SH-SY5Y (cell line): ENCODE measurements around the gene TSC1.

Experiments
- GATA2 ChIP-seq: IDR thresholded peaks from 2 replicates; pipeline ENCODE4 v1.6.1; 2011; ENCODE audit warnings: mild to moderate bottlenecking, low read depth, low read length
- GATA3 ChIP-seq: IDR thresholded peaks from 2 replicates; pipeline ENCODE4 v1.6.1; 2011; ENCODE audit warnings: low read depth, mild to moderate bottlenecking, low read length, moderate library complexity

TSC1 gene

DNA sequence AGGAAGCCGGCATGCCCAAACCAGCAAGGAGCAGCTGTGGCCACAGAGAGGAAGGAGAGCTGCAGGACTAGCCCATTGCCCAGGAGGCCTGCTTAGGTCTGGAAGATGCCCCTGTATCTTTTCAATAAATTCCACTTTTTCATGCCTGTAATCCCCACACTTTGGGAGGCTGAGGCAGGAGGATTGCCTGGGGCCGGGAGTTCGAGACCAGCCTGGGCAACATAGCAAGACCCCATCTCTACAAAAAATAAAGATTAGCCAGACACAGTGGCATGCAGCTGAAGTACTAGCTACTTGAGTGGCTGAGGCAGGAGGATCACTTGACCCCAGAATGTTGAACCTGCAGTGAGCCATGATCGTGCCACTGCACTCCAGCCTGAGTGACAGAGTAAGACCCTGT is 5.3 kb upstream of the TSC1 start:
- no peak for TF ChIP-seq GATA2

- TF ChIP-seq GATA2 (no peak), GATA3 (no peak)
These were observed 4.2 kb upstream of the TSC1 start for GRCh38 chr9:132948482-132949050.

GRCh38 chr9:132947756-132948155 is 3.3 kb upstream of the TSC1 start:
- TF ChIP-seq GATA3 = no peak
- TF ChIP-seq GATA2 = no peak

DNA sequence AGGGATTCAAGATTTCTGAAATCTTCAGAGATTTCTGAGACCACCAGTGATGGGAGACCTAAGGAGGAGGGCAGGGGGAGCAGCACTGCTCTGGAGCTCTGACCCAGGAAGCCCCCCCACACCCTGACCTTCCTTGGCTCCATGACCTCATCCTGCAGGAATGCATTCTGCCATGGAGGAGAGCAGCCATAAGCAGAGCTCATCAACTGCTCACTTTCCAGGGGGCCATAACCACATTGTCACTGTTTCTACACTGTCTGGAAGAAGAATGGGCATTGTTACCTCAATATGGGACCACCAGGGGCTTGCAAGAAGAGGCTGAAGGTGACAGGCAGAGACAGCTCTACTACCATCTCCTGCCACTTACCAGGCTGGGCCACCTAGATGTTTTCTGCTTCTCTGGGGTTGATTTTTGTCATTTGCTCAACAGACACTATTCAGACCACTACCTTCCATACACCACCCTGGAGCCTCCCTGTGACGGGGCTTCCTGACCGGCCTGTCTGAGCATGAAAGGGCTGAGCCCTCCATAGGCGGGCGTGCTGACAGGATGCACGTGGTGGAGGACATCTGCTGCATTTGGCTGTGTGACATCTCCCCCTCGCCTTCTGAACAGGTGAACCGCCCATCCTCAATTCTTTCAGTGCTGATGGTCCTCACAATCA is 2.3 kb upstream of the TSC1 start:
- no peak for TF ChIP-seq GATA3
- no peak for TF ChIP-seq GATA2

DNA sequence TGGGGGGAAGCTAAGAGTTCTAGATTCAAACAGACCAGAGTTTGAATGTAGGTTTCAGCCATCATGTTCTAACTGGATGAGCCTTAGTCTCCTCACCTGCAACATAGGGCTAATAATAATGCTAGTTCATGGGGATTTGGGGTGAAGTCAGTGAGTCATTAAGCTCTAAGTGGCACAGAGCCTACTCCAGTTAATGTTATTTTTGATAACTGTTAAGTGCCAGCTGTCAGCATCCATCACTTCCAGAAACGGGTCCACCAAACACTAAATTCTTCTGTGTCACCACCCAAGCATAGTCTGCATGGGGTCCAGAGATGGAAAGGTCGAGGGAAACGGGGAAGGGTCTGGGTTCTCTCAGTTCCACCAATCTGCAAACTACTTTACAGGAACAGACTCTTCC is 1.8 kb upstream of the TSC1 start:
- no peak for TF ChIP-seq GATA3
- TF ChIP-seq GATA2 = no peak

- TF ChIP-seq GATA3 = no peak
- TF ChIP-seq GATA2 = no peak
These were observed 1.0 kb upstream of the TSC1 start for GRCh38 chr9:132945186-132946130.

DNA sequence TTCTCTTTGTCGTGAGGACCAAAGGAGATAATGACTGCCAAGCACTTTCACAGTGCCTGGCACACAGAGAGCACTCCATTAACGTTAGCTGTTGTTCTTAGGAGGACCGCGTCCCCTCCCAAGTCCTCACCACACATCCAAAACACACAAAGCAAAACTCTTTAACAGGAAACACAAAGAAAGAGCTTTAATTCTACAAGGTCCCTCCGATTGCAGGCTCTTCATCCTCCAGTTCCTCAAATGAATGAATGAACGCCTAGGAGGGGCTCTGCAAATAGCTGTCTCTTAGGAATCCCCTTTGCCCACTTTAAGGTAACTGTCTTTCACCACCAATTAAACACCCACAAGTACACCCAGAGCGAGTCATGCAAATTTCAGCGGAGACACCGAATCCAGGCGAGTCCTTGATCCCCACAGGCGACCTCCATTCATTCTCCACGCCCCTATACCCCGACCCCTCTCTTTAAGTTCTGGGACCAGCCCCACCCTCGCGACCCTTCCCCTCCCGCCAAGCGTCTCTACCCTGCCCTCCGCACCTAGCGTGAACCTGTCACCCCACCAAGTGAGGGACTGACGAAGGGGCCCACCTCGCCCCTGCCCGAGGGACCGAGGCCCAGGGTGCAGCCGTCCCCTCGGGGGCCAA is 644 bp downstream of the TSC1 start:
- TF ChIP-seq GATA3 = no peak
- TF ChIP-seq GATA2 = no peak

GRCh38 chr9:132942541-132943182 is 1.8 kb downstream of the TSC1 start:
- TF ChIP-seq GATA3 = no peak
- TF ChIP-seq GATA2 = no peak

DNA sequence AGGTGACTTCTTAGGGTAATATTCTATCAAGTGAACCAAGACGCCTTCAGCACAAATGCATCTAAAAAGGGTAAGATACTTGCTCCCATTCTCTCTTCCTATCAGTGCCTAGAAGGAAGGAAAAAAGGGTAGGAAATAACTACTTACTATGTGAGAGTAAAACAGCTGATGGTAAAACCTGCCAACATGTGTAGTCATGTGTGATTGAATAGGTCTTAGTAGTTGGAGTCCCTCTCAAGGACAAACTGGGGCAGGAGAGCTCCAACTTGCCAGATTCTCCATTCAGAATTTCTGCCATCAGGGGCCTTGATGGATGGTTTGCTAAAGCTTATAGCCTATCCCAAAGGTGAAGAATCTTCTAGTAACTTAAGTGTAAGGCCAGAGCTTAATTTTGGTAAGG is 5.2 kb downstream of the TSC1 start:
- TF ChIP-seq GATA2 (no peak), GATA3 (no peak)

- no peak for TF ChIP-seq GATA2
- no peak for TF ChIP-seq GATA3
These were observed 6.9 kb downstream of the TSC1 start for GRCh38 chr9:132937463-132937901.

GRCh38 chr9:132935026-132935425 is 9.4 kb downstream of the TSC1 start:
- TF ChIP-seq GATA2 = no peak
- no peak for TF ChIP-seq GATA3

GRCh38 chr9:132931178-132931735 is 13.2 kb downstream of the TSC1 start:
- no peak for TF ChIP-seq GATA3
- TF ChIP-seq GATA2 = no peak

DNA sequence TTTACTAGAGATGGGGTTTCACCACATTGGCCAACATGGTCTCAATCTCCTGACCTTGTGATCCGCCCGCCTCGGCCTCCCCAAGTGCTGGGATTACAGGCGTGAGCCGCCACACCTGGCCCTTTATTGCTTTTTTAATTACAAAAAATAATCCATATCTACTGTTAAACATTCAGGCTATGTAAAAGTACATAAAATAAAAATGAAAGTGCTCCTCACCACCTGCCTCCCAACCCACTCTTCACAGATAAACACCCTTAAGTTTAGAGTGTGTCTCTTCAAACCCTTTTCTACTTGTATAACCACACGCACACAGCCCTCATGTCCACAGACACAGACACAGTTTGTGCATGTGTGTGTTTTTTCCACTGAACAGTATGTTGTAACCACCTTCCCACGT is 16.7 kb downstream of the TSC1 start:
- TF ChIP-seq GATA2 (no peak), GATA3 (no peak)

GRCh38 chr9:132923346-132923902 is 21.0 kb downstream of the TSC1 start:
- TF ChIP-seq GATA3 (no peak), GATA2 (no peak)
